H7 (cell line): Measurements from ENCODE around the gene ERG. TPM values are rescaled to one million over a fixed set of nuclear protein-coding genes. Genes with fewer than 3 reads are reported as not detected.

Experiments used
- DNase-seq: peaks from one replicate; pipeline ENCODE4 v3.0.0; 2012
- H3K27me3 ChIP-seq: 2 replicates; pipeline ENCODE4 v1.6.0; 2011; ENCODE audit warnings: mild to moderate bottlenecking, low read length; ENCODE audit not compliant: control insufficient read depth, insufficient read depth
- H3K36me3 ChIP-seq: replicated peaks from 2 replicates; pipeline ENCODE4 v1.5.1; 2011; ENCODE audit warnings: low read length; ENCODE audit not compliant: control insufficient read depth, insufficient read depth
- H3K4me3 ChIP-seq: 2 replicates; pipeline ENCODE4 v1.5.1; 2011; ENCODE audit warnings: low read depth, mild to moderate bottlenecking, control low read depth, low read length, moderate library complexity; ENCODE audit not compliant: insufficient read depth
- total RNA-seq: library from RNA; depleted of rRNA; stranded (reverse); fragments of >200 nt; shearing (Covaris generic); gene quantifications from 2 replicates; pipeline ENCODE4 v1.2.3, GENCODE V29; 2014

Gene ERG
- total RNA-seq, 1 experiment from 2014 or later = 1.5 TPM

GRCh38 chr21:38490411-38491020 is 7.8 kb downstream of the ERG start:
- no peak overlapping the region for H3K4me3 ChIP-seq
- no peak for DNase-seq
- H3K27me3 ChIP-seq = no peaks in the 10 kb centered on the region
- no peaks in the 10 kb centered on the region for H3K36me3 ChIP-seq

- no peak for DNase-seq
- H3K27me3 ChIP-seq = no peaks in the 10 kb centered on the region
- no peak overlapping the region for H3K4me3 ChIP-seq
- no peaks in the 10 kb centered on the region for H3K36me3 ChIP-seq
Measured at GRCh38 chr21:38489729-38490128, 8.5 kb downstream of the ERG start.

GRCh38 chr21:38489271-38489652 is 9.0 kb downstream of the ERG start:
- DNase-seq = no peak
- H3K36me3 ChIP-seq = no peaks in the 10 kb centered on the region
- no peaks in the 10 kb centered on the region for H3K27me3 ChIP-seq
- no peak overlapping the region for H3K4me3 ChIP-seq

- no peak for DNase-seq
- no peaks in the 10 kb centered on the region for H3K36me3 ChIP-seq
- no peaks in the 10 kb centered on the region for H3K27me3 ChIP-seq
- H3K4me3 ChIP-seq = no peak overlapping the region
Measured at GRCh38 chr21:38488640-38489270, 9.5 kb downstream of the ERG start.

DNA sequence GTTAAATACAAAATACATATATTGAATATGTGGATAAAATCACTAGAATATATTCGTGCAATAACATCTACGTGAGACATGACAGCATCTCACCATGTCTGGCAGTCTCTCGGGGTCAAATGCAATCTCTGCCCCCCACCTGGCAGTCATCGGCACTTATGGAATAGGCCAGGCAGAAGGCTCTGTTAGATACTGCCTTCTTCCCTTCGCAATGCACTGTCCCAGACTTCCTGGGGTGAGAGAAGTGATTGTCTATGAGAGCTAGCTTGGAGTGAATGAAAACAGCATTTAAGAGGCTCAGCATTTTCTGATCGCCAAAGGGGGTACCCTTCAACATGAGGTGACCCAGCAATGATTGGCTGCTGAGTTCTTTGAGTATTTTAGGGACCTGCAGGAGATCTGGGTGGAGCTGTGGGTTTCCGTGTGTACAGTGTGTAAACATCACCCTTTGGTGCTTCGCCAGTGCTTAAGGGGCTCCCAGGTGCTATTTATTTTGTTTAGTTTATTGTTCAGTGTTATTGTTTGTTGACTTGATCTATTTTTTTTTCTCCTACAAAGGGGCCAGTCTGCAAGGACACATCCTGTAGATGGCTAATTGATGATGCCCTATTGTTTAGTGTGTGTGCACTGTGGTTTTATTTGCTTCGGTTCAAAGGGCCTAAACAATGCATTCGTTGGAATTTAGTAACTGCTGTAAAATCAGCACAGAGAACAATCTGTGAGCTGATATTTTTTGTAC is 10.2 kb downstream of the ERG start:
- H3K27me3 ChIP-seq = no peaks in the 10 kb centered on the region
- no peak for DNase-seq

GRCh38 chr21:38486706-38487105 is 11.6 kb downstream of the ERG start:
- Histone ChIP-seq H3K4me3 (no peak overlapping the region), H3K36me3 (no peaks in the 10 kb centered on the region), H3K27me3 (no peaks in the 10 kb centered on the region)
- no peak for DNase-seq

More for the DNA sequence above, 10.2 kb downstream of the ERG start:
- H3K36me3 ChIP-seq = no peaks in the 10 kb centered on the region
- H3K4me3 ChIP-seq = no peak overlapping the region

- DNase-seq = no peak
- Histone ChIP-seq H3K36me3 (no peaks in the 10 kb centered on the region), H3K4me3 (no peak overlapping the region), H3K27me3 (no peaks in the 10 kb centered on the region)
Measured at GRCh38 chr21:38486221-38486620, 12.1 kb downstream of the ERG start.

GRCh38 chr21:38479641-38480525 is 18.4 kb downstream of the ERG start:
- Histone ChIP-seq H3K4me3 (no peak overlapping the region), H3K27me3 (no peaks in the 10 kb centered on the region), H3K36me3 (no peaks in the 10 kb centered on the region)
- no peak for DNase-seq

- Histone ChIP-seq H3K36me3 (no peaks in the 10 kb centered on the region), H3K4me3 (no peak overlapping the region), H3K27me3 (no peaks in the 10 kb centered on the region)
- no peak for DNase-seq
Measured at GRCh38 chr21:38478782-38479181, 19.5 kb downstream of the ERG start.

DNA sequence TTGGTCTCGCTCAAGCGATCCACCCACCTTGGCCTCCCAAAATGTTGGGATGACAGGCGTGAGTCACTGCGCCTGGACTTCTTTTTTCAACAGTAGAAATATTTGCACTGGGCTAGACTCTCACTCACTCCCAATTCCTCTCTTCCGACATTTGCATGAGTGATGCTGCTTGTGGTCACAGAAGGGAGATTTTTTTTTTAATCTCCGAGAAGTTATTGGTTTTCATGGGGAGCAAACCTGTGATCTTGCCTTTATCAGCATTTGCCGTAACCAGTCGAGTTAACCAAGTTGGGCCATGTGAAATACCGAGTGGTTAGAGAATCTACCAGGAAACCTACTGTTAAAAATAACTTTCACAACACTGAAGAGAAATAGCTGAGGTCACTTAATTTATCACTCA is 21.1 kb downstream of the ERG start:
- Histone ChIP-seq H3K27me3 (no peaks in the 10 kb centered on the region), H3K4me3 (no peak overlapping the region), H3K36me3 (no peaks in the 10 kb centered on the region)
- DNase-seq = no peak

GRCh38 chr21:38476385-38476784 is 21.9 kb downstream of the ERG start:
- Histone ChIP-seq H3K4me3 (no peak overlapping the region), H3K27me3 (no peaks in the 10 kb centered on the region; the same call in 1 of the 2 replicates), H3K36me3 (no peaks in the 10 kb centered on the region)
- no peak for DNase-seq

DNA sequence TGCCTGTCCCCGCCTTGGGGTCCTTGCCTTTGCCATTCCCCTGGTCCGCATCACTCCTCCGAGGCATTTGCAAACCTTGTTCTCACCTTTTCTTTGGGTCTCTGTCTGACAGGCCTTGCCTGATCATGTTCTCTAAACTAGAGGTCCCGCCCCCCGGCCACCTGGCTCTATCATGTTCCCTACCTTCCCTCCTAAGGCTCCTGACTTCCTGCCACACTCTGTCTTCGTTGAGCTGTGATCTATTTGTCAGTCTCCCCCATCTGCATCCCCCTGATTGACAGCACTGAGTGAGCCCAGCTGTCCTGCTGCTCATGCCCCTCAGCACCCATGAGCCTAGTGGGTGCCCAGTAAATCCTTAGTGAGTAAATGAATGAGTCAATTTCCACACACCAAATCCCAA is 22.8 kb downstream of the ERG start:
- no peak overlapping the region for H3K4me3 ChIP-seq
- no peak for DNase-seq
- no peaks in the 10 kb centered on the region; the same call in 1 of the 2 replicates for H3K27me3 ChIP-seq
- H3K36me3 ChIP-seq = no peaks in the 10 kb centered on the region

DNA sequence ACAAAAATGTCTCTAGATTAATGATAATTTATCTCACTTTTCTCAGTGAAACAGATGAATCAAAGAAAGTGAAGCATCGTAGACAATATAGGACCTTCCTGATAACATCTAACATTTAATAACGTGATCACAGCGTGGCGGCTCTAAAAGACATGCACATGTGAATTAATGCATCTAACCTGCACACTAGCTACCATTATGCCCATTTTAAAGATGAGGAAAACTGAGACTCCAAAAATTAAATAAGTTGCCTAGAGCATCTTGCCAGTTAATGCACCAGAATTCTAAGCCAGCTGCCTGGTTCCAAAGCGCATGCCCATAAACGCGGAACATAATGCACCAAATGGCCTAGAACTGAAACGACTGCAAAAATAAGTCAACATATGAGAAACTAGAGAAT is 23.5 kb downstream of the ERG start:
- H3K4me3 ChIP-seq = no peak overlapping the region
- no peaks in the 10 kb centered on the region for H3K36me3 ChIP-seq
- H3K27me3 ChIP-seq = no peaks in the 10 kb centered on the region; the same call in 1 of the 2 replicates
- no peak for DNase-seq

GRCh38 chr21:38474124-38474523 is 24.2 kb downstream of the ERG start:
- no peaks in the 10 kb centered on the region; the same call in 1 of the 2 replicates for H3K27me3 ChIP-seq
- no peak for DNase-seq
- no peak overlapping the region for H3K4me3 ChIP-seq
- no peaks in the 10 kb centered on the region for H3K36me3 ChIP-seq
